Amniotic stem cell (primary cell): ENCODE results near the gene TMEM150B.

ENCODE experiments used
- DNase-seq: peaks from one replicate; lab custom pipeline; 2025; lab: John Stamatoyannopoulos, UW

TMEM150B gene

GRCh38 chr19:55325172-55325571, at the start of gene TMEM150B:
Gene TMEM150B, minus strand, starts transcription at chr19:55325341. Its CDS starts 4,305 bp downstream, at chr19:55321036.
- DNase-seq = no peak

- DNase-seq = no peak
Measured at GRCh38 chr19:55373993-55374757, 49.0 kb upstream of the TMEM150B start.

- no peak for DNase-seq
Measured at GRCh38 chr19:55373306-55373992, 48.3 kb upstream of the TMEM150B start.

- DNase-seq = no peak
Measured at GRCh38 chr19:55372316-55373081, 47.4 kb upstream of the TMEM150B start.

- DNase-seq = peak; percentile 45
Measured at GRCh38 chr19:55370305-55370988, 45.3 kb upstream of the TMEM150B start, which contains the start of gene IL11. Gene IL11, minus strand, starts transcription at chr19:55370463. Its CDS starts 153 bp downstream, at chr19:55370310.

GRCh38 chr19:55369653-55370304, 44.6 kb upstream of the TMEM150B start:
- peak; percentile 57 for DNase-seq

GRCh38 chr19:55368701-55369563, 43.8 kb upstream of the TMEM150B start:
- peak; percentile 27 for DNase-seq

- DNase-seq = no peak
Measured at GRCh38 chr19:55368106-55368505, 43.0 kb upstream of the TMEM150B start.

- DNase-seq = no peak
Measured at GRCh38 chr19:55366790-55367189, 41.6 kb upstream of the TMEM150B start.

- no peak for DNase-seq
Measured at GRCh38 chr19:55365964-55366363, 40.8 kb upstream of the TMEM150B start.

GRCh38 chr19:55365245-55365644, 40.1 kb upstream of the TMEM150B start:
- DNase-seq = no peak

GRCh38 chr19:55362990-55363716, 38.0 kb upstream of the TMEM150B start, which contains the start of gene GARIN5B:
Gene GARIN5B, minus strand, starts transcription at chr19:55363260. Its CDS starts 194 bp downstream, at chr19:55363066.
- DNase-seq = no peak

GRCh38 chr19:55362174-55362989, 37.2 kb upstream of the TMEM150B start:
- DNase-seq = no peak

GRCh38 chr19:55360902-55361301, 35.8 kb upstream of the TMEM150B start:
- DNase-seq = no peak

- DNase-seq = no peak
Measured at GRCh38 chr19:55358943-55359908, 34.1 kb upstream of the TMEM150B start.

GRCh38 chr19:55358493-55358892, 33.4 kb upstream of the TMEM150B start:
- DNase-seq = no peak

- DNase-seq = no peak
Measured at GRCh38 chr19:55355213-55355821, 30.2 kb upstream of the TMEM150B start.
